Cardiac muscle cell (in vitro differentiated cells and primary cell): ENCODE data around the gene ISM1. TPM values are rescaled to one million over a fixed set of nuclear protein-coding genes. Genes with fewer than 3 reads are reported as not detected.

Experiments
- DNase-seq, 2 donors: peaks; one replicate each; pipeline versions ENCODE4 v3.0.0 to v3.0.0-alpha.2; 2010 to 2017; ENCODE audit warnings: low read depth in 1 of 2, low spot score in 1 of 2
- H3K27ac ChIP-seq: fragments of 200-600 bp; sonication (generic); 2 replicates; pipeline ENCODE4 v1.5.1; 2016
- H3K27me3 ChIP-seq: fragments of 200-600 bp; sonication (generic); 2 replicates; pipeline ENCODE4 v1.6.0; 2016; ENCODE audit warnings: control low read depth
- H3K36me3 ChIP-seq: fragments of 200-600 bp; sonication (generic); 2 replicates; pipeline ENCODE4 v1.5.1; 2016; ENCODE audit warnings: control low read depth
- H3K4me1 ChIP-seq: fragments of 200-600 bp; sonication (generic); 2 replicates; pipeline ENCODE4 v1.8.1; 2017; ENCODE audit warnings: low read depth, mild to moderate bottlenecking, mixed run types
- H3K4me3 ChIP-seq: fragments of 200-600 bp; sonication (generic); 2 replicates; pipeline ENCODE4 v1.5.1; 2016; ENCODE audit warnings: mild to moderate bottlenecking
- H3K9me3 ChIP-seq: fragments of 200-600 bp; sonication (generic); 2 replicates; pipeline ENCODE4 v1.5.1; 2017; ENCODE audit warnings: low read depth, mild to moderate bottlenecking, control low read depth
- CTCF ChIP-seq: IDR thresholded peaks from 2 replicates; pipeline ENCODE4 v1.5.1; 2012; ENCODE audit warnings: low read depth, mild to moderate bottlenecking, low read length
- polyA plus RNA-seq: library from polyadenylated mRNA; unstranded; fragments of >200 nt; fragmentation: Nextera tagmentation; extraction: Ambion mirVana; gene quantifications from 2 replicates; pipeline ENCODE4 v1.2.1, GENCODE V29; 2016
- total RNA-seq: library from RNA; depleted of rRNA; stranded (reverse); fragments of >200 nt; gene quantifications from 2 replicates; pipeline ENCODE4 v1.2.3, GENCODE V29; 2016

Gene ISM1
- total and polyA plus RNA-seq, 2 experiments from 2014 or later: 0.21 to 0.59 TPM

GRCh38 chr20:13271098-13271497, 50.0 kb downstream of the ISM1 start:
- TF ChIP-seq CTCF: no peak
- H3K27me3 ChIP-seq: no peaks in the 10 kb centered on the region
- H3K4me1 ChIP-seq: peaks cover 26% of the 10 kb centered on the region
- H3K4me3 ChIP-seq: no peak overlapping the region
- no peaks in the 10 kb centered on the region for H3K36me3 ChIP-seq
- no peak for DNase-seq
- H3K9me3 ChIP-seq: no peaks in the 10 kb centered on the region
- H3K27ac ChIP-seq: no peak overlapping the region

DNA sequence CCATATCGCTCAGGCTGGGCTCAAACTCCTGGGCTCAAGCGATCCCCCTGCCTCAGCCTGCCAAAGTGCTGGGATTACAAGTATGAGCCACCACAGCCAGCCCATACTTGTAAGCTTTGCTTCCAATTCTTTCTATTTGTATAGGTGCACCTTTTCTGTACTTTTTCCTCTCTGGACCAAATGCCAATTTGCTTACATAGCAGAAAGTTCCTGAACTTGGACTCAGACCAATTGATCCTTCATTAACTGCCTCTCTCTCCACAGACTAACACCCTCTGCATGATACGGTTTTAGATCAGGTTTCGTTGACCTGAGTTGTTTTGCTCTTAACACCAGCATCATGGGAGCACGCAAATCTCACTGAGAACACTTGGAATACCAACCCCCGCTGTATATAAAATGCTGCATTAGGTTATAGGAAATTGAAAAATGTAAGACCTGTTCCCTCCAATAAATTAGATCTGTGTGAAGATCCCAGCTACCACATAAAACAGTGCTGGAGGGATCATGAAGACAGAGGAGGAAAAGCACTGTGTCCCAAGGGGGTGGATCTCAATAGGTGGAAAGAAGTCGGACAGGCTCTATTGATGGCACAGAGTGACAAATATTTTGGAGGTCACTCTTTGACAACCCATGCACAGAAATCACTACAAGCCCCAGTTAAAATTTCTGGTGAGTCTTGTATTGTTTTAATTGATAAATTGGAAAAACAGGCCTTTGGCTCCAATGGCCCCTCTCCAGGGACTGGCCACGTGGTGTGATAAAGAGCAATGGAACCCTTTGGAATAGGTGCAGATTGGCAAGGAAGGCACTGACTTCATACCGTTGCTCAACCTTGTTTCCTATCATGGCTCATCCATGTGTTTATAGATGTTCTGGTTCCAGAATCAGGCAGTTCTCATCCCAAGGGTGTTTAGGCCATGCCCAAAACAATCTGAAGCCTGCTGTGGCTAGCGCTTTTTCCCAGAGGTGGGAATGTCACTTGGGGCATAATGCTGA, 51.2 kb downstream of the ISM1 start:
- no peaks in the 10 kb centered on the region for H3K36me3 ChIP-seq
- DNase-seq: no peak
- no peaks in the 10 kb centered on the region for H3K27me3 ChIP-seq
- no peak overlapping the region for H3K27ac ChIP-seq
- peaks cover 25% of the 10 kb centered on the region for H3K4me1 ChIP-seq
- TF ChIP-seq CTCF: no peak
- H3K4me3 ChIP-seq: no peak overlapping the region
- no peaks in the 10 kb centered on the region for H3K9me3 ChIP-seq

GRCh38 chr20:13274275-13274861, 53.3 kb downstream of the ISM1 start:
- Histone ChIP-seq H3K27me3 (no peaks in the 10 kb centered on the region), H3K9me3 (no peaks in the 10 kb centered on the region), H3K4me3 (no peak overlapping the region), H3K4me1 (peaks cover 19% of the 10 kb centered on the region), H3K36me3 (no peaks in the 10 kb centered on the region), H3K27ac (peak overlapping the region; percentile 87)
- TF ChIP-seq CTCF: no peak
- peak in 1 of 2 donors; percentile 74 for DNase-seq

- Histone ChIP-seq H3K27ac (no peak overlapping the region), H3K4me3 (no peak overlapping the region), H3K9me3 (no peaks in the 10 kb centered on the region), H3K27me3 (no peaks in the 10 kb centered on the region), H3K36me3 (no peaks in the 10 kb centered on the region), H3K4me1 (peaks cover 19% of the 10 kb centered on the region)
- no peak for DNase-seq
- no peak for TF ChIP-seq CTCF
Observed at GRCh38 chr20:13276945-13277541, 56.0 kb downstream of the ISM1 start.

GRCh38 chr20:13277663-13278295, 56.7 kb downstream of the ISM1 start:
- Histone ChIP-seq H3K9me3 (no peaks in the 10 kb centered on the region), H3K36me3 (no peaks in the 10 kb centered on the region), H3K27ac (no peak overlapping the region), H3K27me3 (no peaks in the 10 kb centered on the region), H3K4me3 (no peak overlapping the region), H3K4me1 (peaks cover 19% of the 10 kb centered on the region)
- TF ChIP-seq CTCF: no peak
- DNase-seq: no peak
